Activated CD8-positive, alpha-beta memory T cell treated with anti-CD3 and anti-CD28 coated beads for 1 hour (primary cell): Measurements from ENCODE around the gene IL1R1.

ENCODE experiments used
- DNase-seq, 2 donors: peaks; one replicate each; pipeline ENCODE4 v3.0.0-alpha.2; 2020; ENCODE audit warnings: low read depth in 1 of 2; ENCODE audit errors: extremely low read depth in 1 of 2

IL1R1 gene

GRCh38 chr2:102166189-102166845 is 23.8 kb downstream of the IL1R1 start:
- no peak for DNase-seq

DNA sequence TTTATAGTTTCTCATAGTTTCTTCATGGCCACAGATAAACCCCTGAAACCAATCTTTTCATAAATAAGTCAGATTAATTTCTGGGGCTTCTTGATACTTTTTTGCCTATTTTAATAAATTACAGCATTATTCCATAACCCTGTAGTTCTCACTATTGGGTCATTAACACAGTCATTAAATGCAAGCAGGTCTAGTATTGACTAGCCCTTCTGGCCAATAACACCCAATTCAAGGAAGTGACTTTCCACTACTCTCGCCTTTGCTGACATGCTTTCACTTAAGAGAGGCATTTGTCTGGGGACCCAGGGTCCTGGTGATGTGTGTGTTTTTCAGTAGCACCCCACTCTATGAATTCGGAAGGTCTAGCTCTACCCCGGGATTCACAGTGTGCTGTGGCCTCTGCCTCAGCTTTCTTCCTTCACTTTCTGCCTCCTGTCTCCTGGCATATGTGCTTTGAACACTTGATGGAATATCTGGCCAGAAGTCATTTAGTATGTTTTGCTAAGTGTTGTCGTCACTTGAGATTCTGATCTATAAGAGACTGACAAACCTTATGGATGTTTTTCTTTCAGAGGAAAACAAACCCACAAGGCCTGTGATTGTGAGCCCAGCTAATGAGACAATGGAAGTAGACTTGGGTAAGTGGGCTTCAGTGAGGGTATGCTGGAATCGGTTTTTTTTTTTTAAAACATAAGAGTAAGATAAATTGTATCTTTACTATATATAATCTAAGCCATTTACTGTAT is 25.7 kb downstream of the IL1R1 start:
- no peak for DNase-seq

GRCh38 chr2:102171946-102172345 is 29.4 kb downstream of the IL1R1 start:
- no peak for DNase-seq

- DNase-seq = no peak
Measured at GRCh38 chr2:102172745-102173144, 30.2 kb downstream of the IL1R1 start.

- DNase-seq = no peak
Measured at GRCh38 chr2:102176172-102176571, 33.6 kb downstream of the IL1R1 start.

DNA sequence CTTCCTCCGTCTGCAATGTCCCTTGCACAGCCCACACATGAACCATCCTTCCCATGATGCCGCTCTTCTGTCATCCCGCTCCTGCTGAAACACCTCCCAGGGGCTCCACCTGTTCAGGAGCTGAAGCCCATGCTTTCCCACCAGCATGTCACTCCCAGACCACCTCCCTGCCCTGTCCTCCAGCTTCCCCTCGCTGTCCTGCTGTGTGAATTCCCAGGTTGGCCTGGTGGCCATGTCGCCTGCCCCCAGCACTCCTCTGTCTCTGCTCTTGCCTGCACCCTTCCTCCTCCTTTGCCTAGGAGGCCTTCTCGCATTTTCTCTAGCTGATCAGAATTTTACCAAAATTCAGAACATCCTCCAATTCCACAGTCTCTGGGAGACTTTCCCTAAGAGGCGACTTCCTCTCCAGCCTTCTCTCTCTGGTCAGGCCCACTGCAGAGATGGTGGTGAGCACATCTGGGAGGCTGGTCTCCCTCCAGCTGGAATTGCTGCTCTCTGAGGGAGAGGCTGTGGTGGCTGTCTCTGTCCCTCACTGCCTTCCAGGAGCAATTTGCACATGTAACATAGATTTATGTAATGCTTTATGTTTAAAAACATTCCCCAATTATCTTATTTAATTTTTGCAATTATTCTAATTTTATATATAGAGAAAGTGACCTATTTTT is 35.4 kb downstream of the IL1R1 start:
- DNase-seq = no peak

DNA sequence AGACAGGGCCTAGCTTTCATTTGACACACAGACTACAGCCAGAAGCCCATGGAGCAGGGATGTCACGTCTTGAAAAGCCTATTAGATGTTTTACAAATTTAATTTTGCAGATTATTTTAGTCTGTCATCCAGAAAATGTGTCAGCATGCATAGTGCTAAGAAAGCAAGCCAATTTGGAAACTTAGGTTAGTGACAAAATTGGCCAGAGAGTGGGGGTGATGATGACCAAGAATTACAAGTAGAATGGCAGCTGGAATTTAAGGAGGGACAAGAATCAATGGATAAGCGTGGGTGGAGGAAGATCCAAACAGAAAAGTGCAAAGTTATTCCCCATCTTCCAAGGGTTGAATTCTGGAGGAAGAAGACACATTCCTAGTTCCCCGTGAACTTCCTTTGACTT is 36.5 kb downstream of the IL1R1 start:
- DNase-seq = no peak

DNA sequence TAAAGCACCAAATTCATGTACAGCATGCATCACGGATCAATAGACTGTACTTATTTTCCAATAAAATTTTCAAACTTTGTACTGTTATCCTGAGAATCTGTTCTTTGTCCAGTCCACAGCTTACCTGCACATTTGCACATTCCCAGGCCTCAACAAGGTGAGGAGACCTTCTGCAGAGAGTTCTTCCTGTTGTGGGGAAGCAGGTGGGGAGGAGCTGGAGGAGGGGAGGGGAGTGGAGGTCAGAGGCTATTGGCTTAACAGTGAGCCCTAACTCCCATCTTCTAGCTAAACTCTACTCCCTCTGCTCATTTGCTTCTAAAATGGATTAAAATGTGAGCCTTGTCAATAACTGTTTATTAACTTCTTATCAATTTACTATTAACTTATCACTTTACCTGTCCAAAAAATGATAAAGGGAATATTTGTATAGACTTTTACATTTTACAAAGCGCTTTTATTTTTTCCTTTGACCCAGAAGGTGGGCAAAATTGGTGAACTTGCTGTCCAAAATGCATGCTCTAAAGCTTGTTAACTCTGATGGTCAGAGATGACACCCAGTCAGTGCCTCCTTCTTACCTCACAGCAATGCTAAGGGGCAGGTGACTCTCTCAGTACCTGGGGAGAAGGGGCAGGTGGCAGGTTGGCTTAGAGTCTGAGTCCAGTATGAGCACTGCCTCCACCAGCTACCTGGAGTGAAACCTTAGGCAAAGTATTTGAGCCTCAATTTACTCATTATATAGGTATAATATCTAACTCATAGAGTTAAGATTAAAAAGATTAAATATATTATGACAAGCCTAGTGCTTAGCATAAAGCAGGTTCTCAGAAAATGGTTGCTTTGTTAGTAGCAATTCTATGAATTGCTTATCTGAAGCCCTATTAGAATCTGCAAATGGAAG is 37.5 kb downstream of the IL1R1 start:
- DNase-seq = no peak

DNA sequence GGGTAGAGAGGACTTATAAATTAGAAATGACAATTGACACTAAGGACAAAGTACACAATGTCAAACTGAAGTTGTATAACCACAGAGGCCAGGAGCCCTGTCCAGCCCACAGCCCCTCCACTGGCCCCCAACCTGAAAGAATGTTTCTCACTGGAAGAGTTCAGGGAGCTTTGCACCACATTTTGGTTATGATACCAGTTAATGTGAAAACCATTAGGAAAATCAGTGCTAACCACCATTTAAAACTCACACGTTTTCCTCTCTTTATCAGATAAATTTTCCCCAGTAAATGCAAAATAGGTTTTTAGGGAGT is 38.1 kb downstream of the IL1R1 start:
- DNase-seq = no peak

DNA sequence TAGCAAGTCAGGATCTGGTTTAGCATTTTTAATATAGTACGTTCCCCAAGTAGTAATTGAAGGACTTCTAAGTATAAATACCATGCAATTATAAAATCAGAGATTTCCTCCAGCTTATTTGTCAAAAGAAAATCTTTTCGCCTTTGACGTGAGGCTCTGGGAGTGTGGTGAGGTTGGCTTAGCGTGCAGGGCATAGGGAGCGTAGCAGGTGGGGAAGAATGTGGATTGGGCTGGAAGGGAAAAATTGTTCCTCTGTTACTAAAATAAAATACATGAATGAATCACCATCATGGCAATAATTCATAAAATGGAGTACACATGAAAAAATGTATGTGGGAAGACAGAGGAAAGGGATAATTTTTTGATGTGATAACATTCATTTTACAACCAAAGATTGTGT is 38.8 kb downstream of the IL1R1 start:
- DNase-seq = no peak

DNA sequence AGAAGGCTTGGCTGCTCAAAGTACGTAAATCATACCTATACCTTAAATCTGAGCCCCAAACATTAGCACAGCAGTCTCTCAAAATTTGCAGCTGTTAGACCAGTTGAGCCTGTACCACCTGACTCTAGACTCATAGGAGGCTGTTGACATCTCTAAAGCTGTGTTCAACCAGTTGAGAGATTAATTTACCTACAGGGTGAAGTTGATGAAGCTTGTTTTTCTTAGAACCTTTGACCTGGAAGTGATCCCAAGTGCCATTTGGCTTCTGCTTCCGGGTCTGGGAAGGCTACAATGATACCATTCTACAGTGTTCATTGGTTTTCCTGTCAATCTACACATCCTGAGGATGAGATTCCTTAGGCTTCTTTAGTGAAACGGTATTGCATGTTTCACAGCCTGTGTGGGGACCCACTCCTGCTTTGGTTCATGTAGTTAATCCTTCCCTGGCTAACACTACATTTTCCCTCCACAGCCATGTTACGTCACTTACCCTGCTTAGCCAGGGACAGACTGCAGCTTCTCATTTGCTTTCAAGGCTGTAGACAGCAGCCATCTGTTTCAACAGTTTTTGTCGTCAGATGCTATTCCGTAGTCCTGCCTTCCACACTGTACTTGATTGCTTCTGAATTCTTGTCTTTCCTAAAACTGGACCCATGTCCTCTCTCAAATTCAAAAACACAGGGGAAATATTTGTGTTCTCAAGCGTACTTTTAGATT is 39.5 kb downstream of the IL1R1 start:
- DNase-seq = no peak

DNA sequence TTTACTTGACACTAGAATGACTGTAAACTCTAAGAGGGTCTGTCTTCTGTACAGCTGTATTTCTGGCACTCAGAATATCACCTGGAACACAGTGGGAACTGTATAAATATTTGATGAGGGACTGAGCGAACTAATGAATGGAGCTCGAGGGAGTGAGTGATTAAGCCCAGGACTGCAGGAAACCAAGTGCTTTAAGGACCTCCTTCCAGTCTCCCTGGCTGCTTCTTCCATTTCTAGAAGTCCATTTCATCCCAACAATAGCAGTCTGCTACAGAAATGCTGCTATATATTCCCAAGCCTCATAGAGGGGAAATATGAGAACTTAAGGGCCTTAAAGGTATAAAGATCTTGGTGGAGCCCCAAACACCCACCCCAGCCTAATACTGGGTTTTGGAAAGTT is 41.5 kb downstream of the IL1R1 start:
- no peak for DNase-seq

DNA sequence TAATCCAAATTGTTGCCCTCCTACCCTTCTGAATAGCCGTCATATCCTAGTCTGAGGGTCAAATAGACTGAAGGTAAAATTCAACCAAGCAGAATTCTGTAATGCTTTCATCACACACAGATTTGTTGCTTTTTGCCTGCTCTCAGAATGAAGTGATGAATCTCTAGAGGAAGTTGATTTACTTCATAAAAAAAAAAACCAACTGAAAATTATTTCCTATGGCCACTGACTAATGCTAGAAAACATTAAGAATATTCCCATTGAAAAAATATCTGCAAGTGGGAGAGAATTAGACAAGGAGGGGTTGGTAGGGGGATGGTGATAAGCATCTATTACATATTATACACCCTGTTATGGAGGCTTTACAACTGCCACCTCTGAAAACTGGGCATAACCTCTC is 42.0 kb downstream of the IL1R1 start:
- DNase-seq = no peak

GRCh38 chr2:102185347-102185746 is 42.8 kb downstream of the IL1R1 start:
- no peak for DNase-seq

- no peak for DNase-seq
Measured at GRCh38 chr2:102186791-102187495, 44.4 kb downstream of the IL1R1 start, which contains the start of gene IL1RL2. IL1RL2 (plus strand) TSS chr2:102187023; CDS start chr2:102187868, 845 bp downstream.

DNA sequence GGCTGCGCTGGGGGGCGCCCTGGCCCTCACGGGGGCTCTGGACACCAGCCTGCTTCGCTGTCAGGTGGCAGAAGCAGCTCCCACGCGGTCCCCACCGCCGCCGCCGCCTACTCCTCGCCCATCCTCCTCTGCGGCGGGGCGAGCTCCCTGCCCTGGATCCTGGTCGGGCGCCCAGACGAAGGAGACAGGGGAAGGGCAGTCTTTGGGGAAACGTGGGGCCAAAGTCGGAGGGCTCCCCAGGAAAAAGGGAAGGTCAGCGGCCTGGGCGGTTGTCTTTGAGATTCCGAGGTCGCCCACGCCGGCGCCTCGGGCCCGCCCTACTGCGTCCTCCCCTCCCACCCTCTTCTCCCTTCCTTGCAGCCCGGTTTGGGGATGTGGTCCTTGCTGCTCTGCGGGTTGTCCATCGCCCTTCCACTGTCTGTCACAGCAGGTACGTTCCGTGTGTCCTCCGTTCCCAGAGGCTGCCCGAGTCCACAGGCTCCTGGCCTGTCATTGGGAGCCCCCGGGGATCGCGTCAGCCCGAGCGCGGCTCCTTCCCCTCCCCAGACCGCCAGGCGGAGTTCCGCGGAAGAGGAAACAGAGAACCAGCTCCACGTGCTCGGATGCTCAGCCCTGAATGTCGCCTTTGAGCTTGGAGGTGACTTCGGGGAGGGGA is 45.1 kb downstream of the IL1R1 start:
- DNase-seq = peak in 1 of 2 donors; percentile 13

- no peak for DNase-seq
Measured at GRCh38 chr2:102190430-102191107, 48.0 kb downstream of the IL1R1 start.

DNA sequence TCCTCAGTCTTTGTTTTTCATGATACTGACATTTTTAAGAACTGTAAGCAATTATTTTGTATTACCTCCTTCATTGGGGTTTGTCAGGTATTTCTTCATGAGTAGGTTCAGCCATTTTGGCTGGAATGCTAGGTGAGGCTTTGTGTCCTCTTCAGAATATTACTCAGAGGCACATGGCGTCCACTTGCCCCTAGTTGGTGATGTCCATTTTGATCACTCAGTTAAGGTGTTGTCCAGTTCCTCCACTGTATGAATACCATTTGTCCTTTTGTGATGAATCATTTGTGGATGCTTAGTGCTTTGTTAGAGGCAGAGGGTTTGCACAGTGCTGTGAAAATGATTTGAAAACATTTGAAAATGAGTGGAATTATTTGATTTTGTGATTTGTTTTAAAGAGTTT is 49.0 kb downstream of the IL1R1 start:
- DNase-seq = no peak

DNA sequence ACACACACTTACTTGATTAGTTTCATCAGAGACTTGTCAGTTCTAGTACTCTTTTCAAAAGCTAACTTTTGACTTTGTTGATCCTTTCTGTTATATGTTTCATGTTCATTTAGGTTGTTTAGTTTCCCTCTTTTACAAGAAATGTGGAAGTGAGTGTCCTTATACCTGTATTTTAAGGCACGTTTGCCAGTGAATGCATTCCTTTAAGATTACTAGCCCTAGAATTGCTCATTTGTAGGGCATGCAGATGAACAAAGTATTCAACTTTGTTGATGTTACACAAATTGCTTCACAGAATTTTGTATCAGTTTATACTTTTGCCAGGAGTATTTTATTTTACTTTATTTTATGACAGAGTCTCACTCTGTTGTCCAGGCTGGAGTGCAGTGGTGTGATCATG is 50.5 kb downstream of the IL1R1 start:
- no peak for DNase-seq
